Renal pelvis (tissue), 4 donors: Measurements from ENCODE around the gene PSME1. TPM values are rescaled to one million over a fixed set of nuclear protein-coding genes. Genes with fewer than 3 reads are reported as not detected.
A peak's percentile ranks its signal among the peaks of the same experiment; 100 is the strongest.

Experiments
- DNase-seq: peaks from one replicate; pipeline ENCODE4 v3.0.0-alpha.2; 2013
- polyA plus RNA-seq, 3 donors: library from polyadenylated mRNA; unstranded; fragments of 120-200 nt; gene quantifications; one replicate each; pipeline ENCODE4 v1.2.1, GENCODE V29; 2013; ENCODE audit not compliant: insufficient read length in 3 of 3

Gene PSME1
- polyA plus RNA-seq, 3 donors, result 175 to 216 (median 196) TPM

DNA sequence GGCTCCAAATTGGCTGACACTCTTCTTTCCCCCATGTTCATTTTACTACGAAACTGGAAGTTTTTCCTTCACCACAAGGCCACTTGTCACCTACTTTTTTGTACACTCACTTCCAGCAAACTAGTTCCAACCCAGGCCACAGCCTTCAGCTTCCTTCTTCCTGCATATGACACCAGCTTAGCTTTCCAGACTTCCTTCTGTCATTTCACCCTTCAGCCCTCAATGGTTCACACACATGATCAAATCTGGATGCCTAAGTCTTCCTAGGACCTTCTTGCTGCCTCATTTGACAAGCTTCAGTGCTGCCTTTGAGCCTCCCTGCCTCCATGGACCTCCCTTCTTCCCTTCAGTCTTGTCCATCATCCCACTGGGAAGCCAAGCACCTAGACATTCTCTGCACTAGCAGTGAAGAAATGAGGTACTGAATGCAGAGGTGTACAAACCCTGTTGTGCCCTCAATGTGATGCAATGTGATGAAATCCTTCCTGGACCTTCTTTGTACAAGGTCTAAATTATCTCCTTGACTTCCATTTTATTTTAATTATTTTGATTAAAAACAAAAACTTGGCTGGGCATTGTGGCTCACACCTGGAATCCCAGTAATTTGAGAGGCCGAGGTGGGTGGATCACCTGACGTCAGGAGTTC lies 31.6 kb downstream of the PSME1 start:
- no peak for DNase-seq

DNA sequence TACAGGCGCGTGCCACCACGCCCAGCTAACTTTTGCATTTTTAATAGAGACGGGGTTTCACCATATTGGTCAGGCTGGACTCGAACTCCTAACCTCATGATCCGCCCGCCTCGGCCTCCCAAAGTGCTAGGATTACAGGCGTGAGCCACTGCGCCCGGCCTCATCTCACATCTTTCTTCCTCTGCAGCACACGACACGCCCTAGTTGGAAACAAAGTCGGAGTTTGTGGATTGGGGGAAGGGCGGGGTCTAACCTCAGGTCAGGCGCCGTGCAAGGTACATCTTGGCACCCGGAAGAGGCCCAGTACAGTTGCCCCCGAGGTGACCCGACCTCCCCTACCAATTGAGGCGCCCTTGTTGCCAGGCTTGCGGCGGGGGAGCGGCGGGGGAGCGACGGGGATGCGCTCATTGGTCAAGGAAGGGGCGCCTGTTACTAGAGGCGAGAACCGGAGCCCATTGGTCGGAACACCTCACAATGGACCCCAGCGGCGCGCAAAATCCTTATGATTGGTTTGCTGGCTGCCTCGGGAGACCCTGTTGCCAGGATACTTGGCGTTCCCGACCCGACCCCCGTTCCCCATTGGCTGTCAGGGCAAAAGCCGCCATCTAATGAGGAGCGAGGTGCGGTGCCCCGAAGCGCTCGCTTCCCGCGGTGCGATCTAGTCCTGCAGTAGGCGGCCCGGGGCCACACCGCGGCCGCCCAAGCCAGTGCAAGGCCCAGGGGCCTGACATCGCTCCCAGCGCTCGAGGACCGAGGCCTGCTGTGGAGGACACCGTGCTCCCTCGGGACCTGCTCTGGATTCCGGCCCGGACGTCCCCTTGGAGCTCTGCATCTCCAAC lies 35.6 kb downstream of the PSME1 start, which contains the start of gene REC8:
TSS of gene REC8 (plus strand) at position 659 of the 839 bp plus-strand sequence. CDS start 473 bp downstream, outside the sequence.
- peak; percentile 97 for DNase-seq

- no peak for DNase-seq
Measured at GRCh38 chr14:24172261-24172860, 36.4 kb downstream of the PSME1 start.

DNA sequence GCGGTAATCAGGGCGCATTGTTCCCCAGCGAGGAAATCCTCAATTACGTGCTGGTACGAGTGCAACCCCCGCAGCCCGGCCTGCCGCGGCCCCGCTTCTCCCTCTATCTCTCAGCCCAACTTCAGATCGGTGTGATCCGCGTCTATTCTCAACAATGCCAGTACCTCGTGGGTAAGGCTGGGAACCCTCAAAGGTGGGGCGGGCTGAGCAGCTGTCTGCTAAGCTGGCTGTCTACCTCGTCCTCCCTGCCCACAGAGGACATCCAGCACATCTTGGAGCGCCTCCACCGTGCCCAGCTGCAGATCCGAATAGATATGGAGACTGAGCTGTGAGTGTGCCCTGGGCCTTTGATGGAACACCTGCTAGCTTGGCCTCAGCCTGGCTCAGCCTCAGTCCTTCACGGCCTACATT lies 36.9 kb downstream of the PSME1 start:
- no peak for DNase-seq

GRCh38 chr14:24176599-24176998 lies 40.6 kb downstream of the PSME1 start:
- DNase-seq, result no peak

GRCh38 chr14:24177041-24177825 lies 41.2 kb downstream of the PSME1 start:
- no peak for DNase-seq

DNA sequence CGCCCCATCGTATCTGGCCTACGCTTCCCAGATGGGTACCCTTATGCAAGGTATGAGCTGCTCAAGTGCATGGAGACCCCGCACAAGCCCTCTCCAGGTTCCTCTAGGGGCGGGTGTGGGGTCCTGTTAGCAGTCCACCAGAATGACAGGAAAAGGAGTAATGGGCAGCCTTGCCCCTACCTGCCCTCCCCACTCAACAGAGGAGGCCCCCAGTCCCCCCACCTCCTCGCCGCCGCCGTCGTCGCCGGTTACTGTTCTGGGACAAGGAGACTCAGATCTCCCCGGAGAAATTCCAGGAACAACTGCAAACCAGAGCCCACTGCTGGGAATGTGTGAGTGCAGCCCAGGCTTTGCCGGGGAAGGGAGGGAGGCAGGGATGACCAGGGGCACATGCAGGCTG lies 41.9 kb downstream of the PSME1 start:
- no peak for DNase-seq

DNA sequence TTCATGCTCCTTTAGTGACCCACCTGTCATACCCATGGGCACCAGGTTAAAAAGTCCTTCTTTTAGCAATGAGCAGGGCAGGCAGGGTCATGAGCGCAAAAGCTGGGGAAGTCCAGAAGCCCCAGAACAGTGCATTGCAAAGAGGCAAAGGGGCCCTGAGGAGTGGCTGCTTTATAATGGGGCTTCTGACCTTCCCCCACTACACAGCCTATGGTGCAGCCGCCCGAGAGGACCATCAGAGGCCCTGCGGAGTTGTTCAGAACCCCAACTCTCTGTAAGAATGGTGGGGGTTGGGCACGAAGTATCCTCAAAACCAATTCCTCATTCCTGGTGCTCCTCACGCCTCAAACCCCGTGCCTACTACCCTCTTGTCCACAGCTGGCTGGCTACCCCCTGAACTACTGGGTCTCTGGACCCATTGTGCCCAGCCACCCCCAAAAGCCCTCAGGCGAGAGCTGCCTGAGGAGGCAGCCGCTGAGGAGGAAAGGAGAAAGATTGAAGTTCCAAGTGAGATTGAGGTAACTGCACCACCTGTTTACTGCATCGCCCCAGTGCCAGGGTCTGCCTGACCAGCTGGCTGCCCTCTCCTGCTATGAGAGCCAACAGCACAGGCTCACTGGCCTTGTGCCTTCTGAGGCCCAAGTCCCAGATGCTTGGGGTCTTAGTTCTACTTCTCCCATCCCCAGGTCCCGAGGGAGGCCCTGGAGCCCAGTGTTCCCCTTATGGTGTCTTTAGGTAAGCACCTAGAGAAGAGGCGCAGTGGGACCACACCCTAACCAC lies 42.6 kb downstream of the PSME1 start:
- DNase-seq, result no peak

DNA sequence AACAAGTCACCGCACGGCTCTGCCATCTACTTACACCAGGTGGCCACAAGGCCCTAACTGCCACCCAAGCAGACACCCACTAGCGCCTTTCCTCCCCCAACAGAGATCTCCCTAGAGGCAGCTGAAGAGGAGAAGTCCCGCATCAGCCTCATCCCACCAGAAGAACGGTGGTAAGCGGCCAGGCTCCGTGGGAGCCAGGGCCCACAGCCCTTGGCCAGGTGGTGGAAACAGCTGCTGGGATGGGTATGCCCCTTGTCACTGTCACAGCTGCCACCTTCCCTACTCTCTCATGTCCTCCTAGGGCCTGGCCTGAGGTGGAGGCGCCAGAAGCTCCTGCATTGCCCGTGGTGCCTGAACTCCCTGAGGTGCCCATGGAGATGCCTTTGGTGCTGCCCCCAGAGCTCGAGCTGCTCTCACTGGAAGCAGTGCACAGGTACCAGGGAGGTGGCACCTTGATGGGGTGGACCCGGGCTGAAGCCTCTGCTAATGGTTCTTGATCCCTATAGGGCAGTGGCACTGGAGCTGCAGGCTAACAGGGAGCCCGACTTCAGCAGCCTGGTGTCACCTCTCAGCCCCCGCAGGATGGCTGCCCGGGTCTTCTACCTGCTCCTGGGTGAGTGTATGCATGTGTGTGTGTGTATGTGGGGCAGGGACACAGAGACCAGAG lies 43.4 kb downstream of the PSME1 start:
- no peak for DNase-seq

- peak; percentile 58 for DNase-seq
Measured at GRCh38 chr14:24179961-24180796, 44.2 kb downstream of the PSME1 start.

DNA sequence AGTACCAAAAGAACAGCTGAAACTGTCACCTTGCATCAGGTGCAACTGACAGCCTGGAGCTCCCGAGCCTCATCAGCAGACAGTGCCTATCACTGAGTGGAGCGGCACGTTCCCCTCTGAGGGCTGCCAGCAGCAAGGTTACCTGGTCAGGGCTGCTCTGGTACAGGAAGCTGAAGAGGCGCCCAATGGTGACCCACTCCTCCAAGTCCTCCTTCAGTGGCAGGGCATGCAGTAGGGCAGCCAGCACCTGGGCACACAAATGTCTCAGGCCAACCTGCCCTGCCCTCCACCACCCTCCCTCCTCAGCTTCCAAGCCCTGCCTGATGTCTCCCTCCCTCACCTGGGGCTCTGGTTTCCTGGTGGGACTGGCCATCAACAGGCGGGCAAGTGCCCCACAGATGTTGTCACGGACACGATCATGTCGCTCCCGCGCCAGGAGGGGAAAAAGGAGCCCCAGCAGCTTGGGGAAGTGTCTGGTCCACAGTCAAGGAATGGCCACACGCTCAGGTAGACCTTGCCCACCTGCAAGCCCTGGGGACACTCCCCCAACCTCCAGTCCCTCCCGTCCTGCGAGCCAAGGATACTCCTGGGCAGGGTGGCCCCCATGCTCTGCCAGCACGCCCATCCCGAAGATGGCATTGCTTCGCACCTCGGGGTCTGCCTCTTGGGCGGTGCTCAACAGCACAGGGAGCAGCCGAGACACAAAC lies 45.5 kb downstream of the PSME1 start:
- DNase-seq, result no peak

DNA sequence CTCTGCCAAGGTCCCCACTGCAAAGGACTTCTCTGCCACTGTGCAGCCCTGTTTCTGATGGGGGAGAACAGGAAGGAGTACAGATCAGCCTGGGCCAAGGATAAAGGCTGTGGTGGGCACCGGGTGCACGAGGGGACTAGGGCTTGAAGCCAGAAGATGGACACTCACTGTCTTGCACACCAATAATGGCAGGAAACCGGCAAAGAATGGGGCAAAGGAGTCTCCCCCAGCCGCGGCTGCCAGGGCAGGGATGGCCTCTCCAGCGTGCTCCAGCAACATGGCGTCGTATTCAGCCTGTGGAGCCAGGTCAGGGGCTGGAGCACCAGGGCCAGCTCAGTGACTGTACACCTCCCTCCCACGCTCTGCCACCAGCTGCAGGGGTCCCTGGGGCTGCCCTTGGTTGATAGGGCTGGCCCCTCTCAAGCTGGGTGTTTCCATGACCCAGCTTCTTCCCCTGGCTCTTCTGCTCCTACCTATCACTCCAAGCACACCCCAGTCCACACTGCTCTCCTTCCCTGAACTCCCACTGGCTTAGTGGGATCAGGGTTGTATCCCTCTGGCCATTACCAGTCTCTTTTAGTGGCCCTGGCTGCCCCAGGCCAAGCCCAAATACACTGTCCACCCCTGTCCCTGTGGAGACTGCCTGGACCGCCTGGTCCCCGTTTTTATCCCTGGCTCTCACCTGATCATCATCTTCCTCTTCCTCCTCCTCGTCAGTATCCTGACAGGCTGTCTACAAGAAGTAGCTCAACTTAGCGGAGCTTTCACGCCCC lies 46.3 kb downstream of the PSME1 start:
- no peak for DNase-seq

GRCh38 chr14:24183014-24183481 lies 47.1 kb downstream of the PSME1 start:
- no peak for DNase-seq

DNA sequence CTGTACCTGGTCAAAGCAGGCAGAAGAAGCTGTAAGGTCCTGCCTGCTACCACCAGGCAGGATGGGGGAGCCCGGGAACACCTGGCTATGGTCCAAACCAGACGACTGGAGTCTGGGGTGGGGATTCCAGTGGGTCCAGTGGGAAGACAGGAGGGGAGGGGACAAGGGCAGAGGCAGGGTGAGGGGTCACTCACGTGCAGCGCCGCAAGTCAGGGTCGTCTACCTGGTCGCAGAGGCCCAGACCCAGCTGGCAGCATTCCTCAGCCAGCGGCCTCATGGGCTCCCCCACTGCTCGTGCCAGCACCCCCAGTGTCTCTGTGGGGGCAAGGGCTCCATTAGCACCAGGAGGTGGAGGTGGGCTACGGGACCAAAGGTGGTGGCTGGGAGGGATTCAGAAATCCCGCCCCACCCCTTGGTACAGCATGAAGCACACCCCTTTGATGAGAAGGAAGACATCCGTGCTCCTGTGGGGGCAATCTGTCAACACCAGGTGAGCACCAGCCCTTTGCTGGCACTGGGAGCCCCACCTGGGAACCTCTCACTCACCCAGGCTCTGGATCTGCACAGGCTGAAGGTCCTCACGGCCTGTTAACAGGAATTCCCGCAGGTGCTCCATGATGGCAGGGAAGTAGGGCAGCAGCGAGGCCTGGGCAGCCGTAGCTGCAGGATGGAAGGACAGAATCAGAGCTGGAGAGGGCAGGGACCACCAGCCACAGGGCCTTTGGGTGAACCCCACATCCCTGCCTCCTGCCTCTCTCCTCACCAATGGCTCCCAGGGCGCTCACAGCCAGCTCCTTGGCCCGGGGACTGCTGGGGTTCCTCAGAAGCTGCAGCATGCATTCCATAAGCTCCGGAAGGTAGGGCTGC lies 48.3 kb downstream of the PSME1 start:
- no peak for DNase-seq

DNA sequence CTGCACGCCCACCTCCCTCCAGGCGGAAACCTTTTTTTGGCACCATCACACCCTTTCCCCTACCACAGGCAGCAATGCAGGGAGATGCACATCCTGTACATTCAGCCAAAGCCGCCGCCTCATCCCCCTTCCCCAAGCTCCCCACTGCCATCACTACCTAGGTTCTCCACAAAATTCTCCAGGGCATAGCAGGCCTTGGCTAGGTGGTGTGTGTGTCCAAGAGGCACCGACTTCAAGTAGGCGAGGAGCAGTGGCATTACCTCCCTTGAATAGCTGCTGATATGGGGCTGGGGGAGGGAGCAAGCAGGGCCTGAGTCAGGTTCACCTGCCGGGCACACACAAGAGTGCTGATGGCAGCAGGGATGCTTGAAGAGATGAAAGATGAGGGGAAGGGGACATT lies 49.0 kb downstream of the PSME1 start:
- DNase-seq, result no peak

- no peak for DNase-seq
Measured at GRCh38 chr14:24185741-24186140, 49.7 kb downstream of the PSME1 start.
